Retinal pigment epithelial cell (primary cell): ENCODE results near the gene CCDC12.

Source experiments
- DNase-seq: peaks from one replicate; pipeline ENCODE4 v3.0.0-alpha.2; 2010; ENCODE audit warnings: low read depth
- H3K4me3 ChIP-seq: 2 replicates; pipeline ENCODE4 v1.5.1; 2011; ENCODE audit warnings: mild to moderate bottlenecking, low read length, control low read depth, moderate library complexity
- CTCF ChIP-seq: conservative IDR thresholded peaks from 2 replicates; pipeline ENCODE4 v1.5.1; 2011; ENCODE audit warnings: low read depth, low read length, control low read depth, inconsistent platforms

The CCDC12 gene

GRCh38 chr3:46907960-46908293, 68.6 kb downstream of the CCDC12 start:
- TF ChIP-seq CTCF = no peak
- H3K4me3 ChIP-seq = no peak overlapping the region
- DNase-seq = no peak

- TF ChIP-seq CTCF = no peak
- no peak for DNase-seq
- no peak overlapping the region for H3K4me3 ChIP-seq
Measured at GRCh38 chr3:46907271-46907670, 69.3 kb downstream of the CCDC12 start.

GRCh38 chr3:46906471-46907058, 70.0 kb downstream of the CCDC12 start:
- TF ChIP-seq CTCF = no peak
- DNase-seq = no peak
- no peak overlapping the region for H3K4me3 ChIP-seq

- DNase-seq = no peak
- TF ChIP-seq CTCF = no peak
- H3K4me3 ChIP-seq = no peak overlapping the region
Measured at GRCh38 chr3:46905661-46906451, 70.7 kb downstream of the CCDC12 start.

GRCh38 chr3:46905213-46905560, 71.4 kb downstream of the CCDC12 start:
- no peak for DNase-seq
- no peak overlapping the region for H3K4me3 ChIP-seq
- no peak for TF ChIP-seq CTCF

- no peak overlapping the region for H3K4me3 ChIP-seq
- no peak for TF ChIP-seq CTCF
- no peak for DNase-seq
Measured at GRCh38 chr3:46904303-46905212, 72.0 kb downstream of the CCDC12 start.
